Activated CD4-positive, alpha-beta T cell treated with anti-CD3 and anti-CD28 coated beads, Interleukin-2, amount 10 ng/mL, durations not matched to agents 24 days and 14 days (primary cell): ENCODE results near the gene RCCD1. TPM values are rescaled to one million over a fixed set of nuclear protein-coding genes. Genes with fewer than 3 reads are reported as not detected.
"Not testable (repeated sequence)": the region's sequence is repeated elsewhere in the genome, so short reads cannot be mapped to it uniquely, and the experiment has no call there.

Source experiments
- DNase-seq: peaks from one replicate; pipeline ENCODE4 v3.0.0; 2022
- H3K27ac Mint-ChIP-seq: one replicate; pipeline ENCODE4 v1.8.0; 2022; ENCODE audit warnings: mild to moderate bottlenecking, mixed read lengths
- H3K27me3 Mint-ChIP-seq: one replicate; pipeline ENCODE4 v1.8.0; 2022; ENCODE audit warnings: mixed read lengths
- H3K36me3 Mint-ChIP-seq: one replicate; pipeline ENCODE4 v1.8.0; 2022; ENCODE audit warnings: low read depth, mild to moderate bottlenecking, mixed read lengths
- H3K4me1 Mint-ChIP-seq: one replicate; pipeline ENCODE4 v1.8.0; 2021; ENCODE audit warnings: mixed read lengths
- H3K4me3 Mint-ChIP-seq: one replicate; pipeline ENCODE4 v1.8.0; 2022; ENCODE audit warnings: mild to moderate bottlenecking, moderate library complexity, mixed read lengths
- H3K9me3 Mint-ChIP-seq: one replicate; pipeline ENCODE4 v1.8.0; 2021; ENCODE audit warnings: mixed read lengths
- intact Hi-C: fragments of 100-400 bp; cut with micrococcal nuclease; formaldehyde crosslinking; loops from one replicate; pipeline ENCODE4 v1.15.1; 2023
- total RNA-seq: library from RNA; stranded (reverse); gene quantifications from 2 replicates; pipeline ENCODE4 v1.2.3, GENCODE V29; 2022

Gene RCCD1, protein sequence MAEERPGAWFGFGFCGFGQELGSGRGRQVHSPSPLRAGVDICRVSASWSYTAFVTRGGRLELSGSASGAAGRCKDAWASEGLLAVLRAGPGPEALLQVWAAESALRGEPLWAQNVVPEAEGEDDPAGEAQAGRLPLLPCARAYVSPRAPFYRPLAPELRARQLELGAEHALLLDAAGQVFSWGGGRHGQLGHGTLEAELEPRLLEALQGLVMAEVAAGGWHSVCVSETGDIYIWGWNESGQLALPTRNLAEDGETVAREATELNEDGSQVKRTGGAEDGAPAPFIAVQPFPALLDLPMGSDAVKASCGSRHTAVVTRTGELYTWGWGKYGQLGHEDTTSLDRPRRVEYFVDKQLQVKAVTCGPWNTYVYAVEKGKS
- total RNA-seq: 28.0 and 32.3 TPM in 2 replicates

DNA sequence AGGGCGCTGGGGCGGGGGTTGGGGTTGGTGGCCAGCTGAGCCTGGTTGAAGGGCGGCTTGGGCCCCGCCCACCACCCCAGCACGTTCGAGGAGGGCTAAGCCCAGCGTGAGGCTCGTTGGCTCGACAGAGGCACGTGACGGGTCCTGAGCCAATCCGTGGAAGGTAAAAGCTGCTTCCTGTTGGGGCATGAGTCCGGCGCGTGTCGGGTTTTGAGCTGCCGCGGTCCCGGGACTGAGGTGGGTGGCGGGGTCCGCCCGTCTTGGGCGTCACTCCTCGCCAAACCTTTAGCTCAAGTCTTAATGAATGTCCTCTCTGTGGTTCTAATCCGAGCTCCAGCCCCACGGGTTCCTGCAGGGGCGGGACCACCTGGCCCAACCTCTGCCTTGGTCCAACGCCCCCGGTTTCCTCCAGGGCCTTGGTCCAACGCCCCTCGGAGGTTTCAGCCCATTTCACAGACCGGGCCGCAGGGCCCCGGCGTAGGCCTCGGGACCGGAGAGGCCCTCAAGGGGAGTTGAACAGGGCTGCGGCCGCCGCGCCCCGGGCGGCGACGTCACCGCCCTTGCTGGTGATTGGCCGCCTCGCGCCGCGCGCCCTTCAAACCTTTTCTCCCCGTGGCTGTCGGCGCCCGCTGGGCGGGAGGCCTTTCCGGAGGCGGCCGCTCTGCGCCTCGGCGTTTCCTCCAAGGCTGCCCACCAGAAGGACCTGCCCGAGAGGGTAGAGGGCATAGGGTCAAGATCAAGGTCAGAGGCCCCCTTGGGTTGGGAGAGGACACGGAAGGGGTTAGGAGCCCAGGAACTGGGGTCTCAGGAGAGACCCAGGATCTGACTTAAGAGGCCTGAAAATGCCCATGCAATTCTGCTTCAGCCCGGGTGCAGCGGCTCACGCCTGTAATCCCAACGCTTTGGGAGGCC is at the start of gene RCCD1:
Gene RCCD1, plus strand, starts transcription at position 173 of the 912 bp plus-strand sequence. CDS start 1,851 bp downstream, outside the sequence.
- intact Hi-C loops: loop anchor here (1.0 to 5.0 kb wide), 4 partner anchors 20 to 317 kb away; partner anchors contain the start of genes PRC1, UNC45A and VPS33B
- peaks cover 40% of the 10 kb centered on the region for H3K36me3 Mint-ChIP-seq

DNA sequence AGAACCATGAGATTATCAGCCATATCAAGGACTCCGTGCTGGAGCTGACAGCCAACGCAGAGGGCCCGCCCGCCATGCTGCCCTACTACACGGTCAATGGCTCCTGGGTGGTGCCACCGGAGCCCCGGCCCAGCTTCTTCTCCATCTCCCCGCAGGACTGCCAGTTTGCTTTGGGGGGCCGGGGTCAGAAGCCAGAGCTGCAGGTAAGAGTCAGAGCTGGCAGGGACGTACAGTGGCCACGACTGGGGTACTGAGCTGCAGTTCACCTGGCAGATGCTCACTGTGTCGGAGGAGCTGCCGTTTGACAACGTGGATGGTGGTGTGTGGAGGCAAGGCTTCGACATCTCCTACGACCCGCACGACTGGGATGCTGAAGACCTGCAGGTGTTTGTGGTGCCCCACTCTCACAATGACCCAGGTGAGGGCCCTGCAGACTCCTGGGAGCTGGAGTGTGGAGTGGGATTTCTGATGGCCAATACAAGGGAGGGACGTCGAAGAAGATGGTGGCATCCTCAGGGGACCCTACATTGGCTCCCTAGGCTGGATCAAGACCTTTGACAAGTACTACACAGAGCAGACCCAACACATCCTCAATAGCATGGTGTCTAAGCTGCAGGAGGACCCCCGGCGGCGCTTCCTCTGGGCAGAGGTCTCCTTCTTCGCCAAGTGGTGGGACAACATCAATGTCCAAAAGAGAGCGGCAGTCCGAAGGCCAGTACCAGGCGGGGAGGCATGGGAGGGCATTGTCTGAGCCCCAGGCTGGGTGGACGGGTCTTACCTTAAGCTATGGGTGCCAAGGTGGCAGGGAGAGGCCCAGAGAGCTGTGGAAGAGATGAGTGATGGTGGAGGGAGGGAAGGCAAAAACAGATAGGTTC is 49.1 kb upstream of the RCCD1 start:
- no peak for DNase-seq
- Mint-ChIP-seq H3K27ac (peak overlapping the region; percentile 0), H3K4me1 (peaks cover 26% of the 10 kb centered on the region), H3K4me3 (peak overlapping the region; percentile 51), H3K9me3 (no peaks in the 10 kb centered on the region), H3K36me3 (peaks cover 43% of the 10 kb centered on the region), H3K27me3 (no peaks in the 10 kb centered on the region)
- intact Hi-C loops: no loop called here

More for the DNA sequence above, at the start of gene RCCD1:
- Mint-ChIP-seq H3K4me1 (peaks cover 15% of the 10 kb centered on the region), H3K27ac (peak within 1 kb of the TSS; percentile 98), H3K9me3 (no peaks in the 10 kb centered on the region), H3K4me3 (peak within 1 kb of the TSS; percentile 92), H3K27me3 (no peaks in the 10 kb centered on the region)
- DNase-seq: peak; percentile 98

DNA sequence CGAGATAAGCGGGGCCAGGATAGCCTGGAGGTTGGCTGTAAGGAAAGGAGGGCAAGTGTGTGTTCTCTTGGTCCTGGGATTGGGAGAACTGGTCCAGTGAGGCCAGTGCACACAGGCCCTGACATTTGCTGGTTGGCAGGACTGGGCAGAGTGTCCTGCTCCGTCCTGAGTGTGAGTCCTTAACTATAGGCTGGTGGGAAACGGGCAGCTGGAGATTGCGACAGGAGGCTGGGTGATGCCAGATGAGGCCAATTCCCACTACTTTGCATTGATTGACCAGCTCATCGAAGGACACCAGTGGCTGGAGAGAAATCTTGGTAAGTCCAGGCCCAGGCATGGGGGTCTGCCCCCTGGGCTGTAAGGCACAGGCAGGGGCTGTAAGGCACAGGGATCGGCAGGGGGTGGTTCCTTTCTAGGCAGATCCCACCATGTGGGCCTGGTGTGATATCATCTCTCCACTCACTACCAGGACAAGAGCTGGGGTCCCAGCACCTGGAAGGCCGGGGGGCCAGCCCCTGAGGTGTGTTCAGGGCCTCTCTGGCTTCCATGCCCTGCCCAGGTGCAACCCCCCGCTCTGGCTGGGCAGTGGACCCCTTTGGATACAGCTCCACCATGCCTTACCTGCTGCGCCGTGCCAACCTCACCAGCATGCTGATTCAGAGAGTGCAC is 48.4 kb upstream of the RCCD1 start:
- intact Hi-C loops: no loop called here
- H3K27ac Mint-ChIP-seq: peak overlapping the region; percentile 0

DNA sequence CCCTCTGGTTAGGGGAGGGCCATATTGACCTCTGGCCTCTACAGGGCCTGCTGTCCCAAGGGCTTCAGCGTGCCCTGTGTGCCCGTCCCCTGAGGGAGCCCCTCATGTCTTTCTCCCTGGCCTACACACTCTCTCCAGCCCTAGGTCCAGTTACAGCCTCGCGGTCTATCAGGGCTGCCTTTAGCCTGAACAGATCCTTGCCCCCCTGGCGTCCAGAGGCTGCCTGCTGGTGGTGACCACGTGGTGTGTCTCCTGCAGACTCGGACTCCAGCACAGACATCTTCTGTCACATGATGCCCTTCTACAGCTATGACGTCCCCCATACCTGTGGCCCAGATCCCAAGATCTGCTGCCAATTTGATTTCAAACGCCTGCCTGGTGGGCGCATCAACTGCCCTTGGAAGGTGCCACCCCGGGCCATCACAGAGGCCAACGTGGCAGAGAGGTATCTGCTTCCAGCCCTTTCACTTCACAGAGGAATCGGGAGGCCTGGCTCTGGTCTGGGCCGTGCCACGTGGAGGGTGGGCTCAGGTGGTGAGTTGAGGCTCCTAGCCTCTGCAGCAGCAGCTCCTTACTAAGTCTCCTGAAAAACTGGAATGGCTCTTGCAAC is 47.5 kb upstream of the RCCD1 start:
- no peaks in the 10 kb centered on the region for H3K27me3 Mint-ChIP-seq
- H3K36me3 Mint-ChIP-seq: peaks cover 56% of the 10 kb centered on the region
- H3K4me1 Mint-ChIP-seq: peaks cover 15% of the 10 kb centered on the region
- H3K27ac Mint-ChIP-seq: no peak overlapping the region
- no peak for DNase-seq
- H3K9me3 Mint-ChIP-seq: no peaks in the 10 kb centered on the region
- no peak overlapping the region for H3K4me3 Mint-ChIP-seq
- intact Hi-C loops: no loop called here

More for the DNA sequence above, 48.4 kb upstream of the RCCD1 start:
- no peak for DNase-seq
- Mint-ChIP-seq H3K27me3 (no peaks in the 10 kb centered on the region), H3K9me3 (no peaks in the 10 kb centered on the region), H3K4me3 (no peak overlapping the region), H3K4me1 (peaks cover 23% of the 10 kb centered on the region), H3K36me3 (peaks cover 50% of the 10 kb centered on the region)

DNA sequence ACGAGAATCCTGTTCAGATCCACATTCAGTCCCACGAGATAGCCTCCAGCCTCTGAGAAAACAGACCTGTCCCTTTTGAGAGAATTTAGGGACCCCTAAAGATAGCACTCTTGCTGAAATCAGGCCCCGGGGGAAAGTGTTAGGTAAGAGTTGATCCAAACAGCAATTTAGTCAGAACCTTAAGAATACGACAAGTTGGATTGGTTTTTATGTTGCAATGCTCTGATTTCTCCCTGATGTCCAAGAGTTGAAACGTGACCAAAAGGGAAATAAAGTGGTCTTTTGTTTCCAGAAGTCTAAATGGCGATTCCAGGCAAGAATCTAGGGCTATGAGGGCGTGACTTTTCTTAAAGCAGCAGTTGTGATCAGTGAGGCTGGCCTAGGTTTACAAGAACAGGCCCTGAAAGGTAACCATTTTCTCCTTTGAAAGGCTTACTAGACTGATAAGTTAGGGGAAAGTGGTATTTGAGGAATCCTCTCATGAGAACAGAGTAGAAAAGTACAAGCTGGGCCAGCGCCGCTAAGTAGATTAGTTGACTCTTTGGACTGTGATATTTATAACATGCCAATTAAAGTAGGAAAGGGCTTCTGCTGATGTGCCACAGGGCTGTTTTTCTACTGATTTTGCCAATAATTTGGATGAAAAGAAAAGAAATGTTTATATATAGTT is 46.7 kb upstream of the RCCD1 start:
- Mint-ChIP-seq H3K36me3 (peaks cover 62% of the 10 kb centered on the region), H3K4me1 (peaks cover 14% of the 10 kb centered on the region), H3K27me3 (no peaks in the 10 kb centered on the region), H3K9me3 (no peaks in the 10 kb centered on the region), H3K4me3 (no peak overlapping the region), H3K27ac (no peak overlapping the region)
- intact Hi-C loops: no loop called here
- DNase-seq: no peak

DNA sequence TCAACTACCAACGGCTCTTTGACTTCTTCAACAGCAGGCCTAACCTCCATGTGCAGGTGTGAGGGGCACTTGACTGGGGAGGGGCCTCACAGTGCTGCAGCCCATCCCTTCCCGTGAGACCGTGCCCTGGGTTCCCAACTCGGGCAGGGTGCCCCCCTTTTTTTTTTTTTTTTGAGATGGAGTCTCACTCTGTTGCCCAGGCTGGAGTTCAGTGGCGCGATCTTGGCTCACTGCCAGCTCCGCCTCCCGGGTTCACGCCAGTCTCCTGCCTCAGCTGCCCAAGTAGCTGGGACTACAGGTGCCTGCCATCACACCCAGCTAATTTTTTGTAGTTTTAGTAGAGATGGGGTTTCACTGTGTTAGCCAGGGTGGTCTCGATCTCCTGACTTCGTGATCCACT is 45.2 kb upstream of the RCCD1 start:
- H3K4me1 Mint-ChIP-seq, DNase-seq, H3K27ac Mint-ChIP-seq, H3K27me3 Mint-ChIP-seq, intact Hi-C loops, H3K9me3 Mint-ChIP-seq, H3K4me3 Mint-ChIP-seq: not testable (repeated sequence)
- peaks cover 74% of the 10 kb centered on the region for H3K36me3 Mint-ChIP-seq

DNA sequence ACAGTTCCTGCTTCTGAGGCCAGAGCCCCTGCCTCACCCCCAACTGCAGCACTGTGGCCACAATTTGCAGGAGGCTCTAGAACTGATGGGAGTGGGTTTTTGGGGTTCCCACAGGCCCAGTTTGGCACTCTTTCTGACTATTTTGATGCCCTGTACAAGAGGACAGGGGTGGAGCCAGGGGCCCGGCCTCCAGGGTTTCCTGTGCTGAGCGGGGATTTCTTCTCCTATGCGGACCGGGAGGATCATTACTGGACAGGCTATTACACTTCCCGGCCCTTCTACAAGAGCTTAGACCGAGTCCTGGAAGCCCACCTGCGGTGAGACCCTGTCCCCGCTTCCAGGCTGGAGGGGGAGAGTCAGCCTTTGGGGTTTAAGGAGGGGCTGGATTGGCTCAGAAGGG is 44.7 kb upstream of the RCCD1 start:
- intact Hi-C loops: no loop called here
- no peaks in the 10 kb centered on the region for H3K27me3 Mint-ChIP-seq
- no peak overlapping the region for H3K27ac Mint-ChIP-seq
- no peaks in the 10 kb centered on the region for H3K9me3 Mint-ChIP-seq
- peaks cover 76% of the 10 kb centered on the region for H3K36me3 Mint-ChIP-seq
- DNase-seq: no peak
- no peak overlapping the region for H3K4me3 Mint-ChIP-seq
- peaks cover 9% of the 10 kb centered on the region for H3K4me1 Mint-ChIP-seq

DNA sequence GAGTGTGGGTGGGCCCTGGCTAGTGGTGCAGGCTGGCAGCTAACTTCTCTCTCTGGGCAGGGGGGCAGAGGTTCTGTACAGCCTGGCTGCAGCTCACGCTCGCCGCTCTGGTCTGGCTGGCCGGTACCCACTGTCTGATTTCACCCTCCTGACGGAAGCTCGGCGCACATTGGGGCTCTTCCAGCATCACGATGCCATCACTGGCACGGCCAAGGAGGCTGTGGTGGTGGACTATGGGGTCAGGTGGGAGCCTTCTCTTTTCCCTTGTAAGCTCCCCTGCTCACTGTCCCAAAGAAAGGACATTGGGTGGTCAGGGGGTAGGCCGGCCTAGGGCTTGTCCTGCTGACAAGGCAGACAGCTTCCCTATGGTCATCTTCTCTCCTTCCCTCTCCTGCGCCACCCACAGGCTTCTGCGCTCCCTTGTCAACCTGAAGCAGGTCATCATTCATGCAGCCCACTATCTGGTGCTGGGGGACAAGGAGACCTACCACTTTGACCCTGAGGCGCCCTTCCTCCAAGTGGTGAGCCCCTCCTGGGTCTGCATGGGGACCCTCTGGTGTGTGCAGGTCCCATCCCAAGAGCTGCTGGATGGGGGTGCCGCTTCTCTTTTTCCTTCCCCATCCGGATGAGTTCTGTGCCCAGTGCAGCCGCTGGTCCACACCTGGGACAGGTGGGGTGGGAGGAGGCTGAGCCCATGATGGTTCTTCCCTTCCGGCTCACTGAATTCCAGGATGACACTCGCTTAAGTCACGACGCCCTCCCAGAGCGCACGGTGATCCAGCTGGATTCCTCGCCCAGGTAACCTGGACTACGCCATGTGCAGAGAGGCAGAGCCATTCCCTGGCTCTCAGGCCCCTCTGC is 44.0 kb upstream of the RCCD1 start:
- Mint-ChIP-seq H3K4me1 (peaks cover 5% of the 10 kb centered on the region), H3K9me3 (no peaks in the 10 kb centered on the region), H3K27ac (no peak overlapping the region), H3K27me3 (no peaks in the 10 kb centered on the region), H3K36me3 (peaks cover 76% of the 10 kb centered on the region), H3K4me3 (no peak overlapping the region)
- intact Hi-C loops: no loop called here
- no peak for DNase-seq

DNA sequence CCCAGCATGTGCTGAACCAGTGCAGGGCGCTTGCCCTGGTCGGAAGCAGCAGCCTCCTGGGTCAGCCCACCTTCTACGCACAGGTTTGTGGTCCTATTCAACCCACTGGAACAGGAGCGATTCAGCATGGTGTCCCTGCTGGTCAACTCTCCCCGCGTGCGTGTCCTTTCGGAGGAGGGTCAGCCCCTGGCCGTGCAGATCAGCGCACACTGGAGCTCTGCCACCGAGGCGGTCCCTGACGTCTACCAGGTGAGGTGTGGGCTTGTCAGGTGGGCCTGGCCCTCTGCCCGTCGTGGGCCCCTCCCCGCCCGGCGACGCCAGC is 43.4 kb upstream of the RCCD1 start:
- intact Hi-C loops: no loop called here
- no peaks in the 10 kb centered on the region for H3K27me3 Mint-ChIP-seq
- H3K4me3 Mint-ChIP-seq: no peak overlapping the region
- H3K9me3 Mint-ChIP-seq: no peaks in the 10 kb centered on the region
- H3K36me3 Mint-ChIP-seq: peaks cover 76% of the 10 kb centered on the region
- no peak for DNase-seq
- H3K27ac Mint-ChIP-seq: no peak overlapping the region
- peaks cover 2% of the 10 kb centered on the region for H3K4me1 Mint-ChIP-seq

DNA sequence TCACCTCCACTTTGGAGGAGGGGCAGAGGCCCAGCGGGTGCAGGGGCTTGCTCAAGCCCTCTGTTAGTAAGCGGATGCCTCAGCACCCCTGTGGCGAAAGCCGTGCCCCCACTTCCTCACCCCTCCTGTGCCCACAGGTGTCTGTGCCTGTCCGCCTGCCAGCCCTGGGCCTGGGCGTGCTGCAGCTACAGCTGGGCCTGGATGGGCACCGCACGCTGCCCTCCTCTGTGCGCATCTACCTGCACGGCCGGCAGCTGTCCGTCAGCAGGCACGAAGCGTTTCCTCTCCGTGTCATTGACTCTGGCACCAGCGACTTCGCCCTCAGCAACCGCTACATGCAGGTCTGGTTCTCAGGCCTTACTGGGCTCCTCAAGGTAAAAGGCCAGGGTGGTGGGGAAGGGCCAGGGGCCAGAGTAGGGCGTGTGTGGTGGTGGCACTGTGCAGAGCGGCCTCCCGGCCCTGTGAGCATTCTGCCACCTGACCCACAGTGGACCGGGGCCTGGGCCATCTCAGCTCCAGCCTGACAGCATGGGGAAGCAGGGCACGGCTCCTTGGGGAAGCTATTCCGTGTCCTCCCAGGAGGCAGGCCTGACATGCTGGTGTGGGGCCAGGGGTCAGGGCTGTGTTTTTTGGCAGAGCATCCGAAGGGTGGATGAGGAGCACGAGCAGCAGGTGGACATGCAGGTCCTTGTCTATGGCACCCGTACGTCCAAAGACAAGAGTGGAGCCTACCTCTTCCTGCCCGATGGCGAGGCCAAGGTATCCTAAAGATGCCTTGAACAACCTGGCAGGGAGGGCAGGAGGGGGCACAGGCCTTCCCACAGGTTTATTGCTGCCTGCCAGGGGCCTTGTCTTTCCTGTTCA is 42.5 kb upstream of the RCCD1 start:
- Mint-ChIP-seq H3K4me3 (no peak overlapping the region), H3K27ac (no peak overlapping the region), H3K36me3 (peaks cover 78% of the 10 kb centered on the region), H3K9me3 (no peaks in the 10 kb centered on the region), H3K27me3 (no peaks in the 10 kb centered on the region), H3K4me1 (no peaks in the 10 kb centered on the region)
- intact Hi-C loops: no loop called here
- DNase-seq: no peak

DNA sequence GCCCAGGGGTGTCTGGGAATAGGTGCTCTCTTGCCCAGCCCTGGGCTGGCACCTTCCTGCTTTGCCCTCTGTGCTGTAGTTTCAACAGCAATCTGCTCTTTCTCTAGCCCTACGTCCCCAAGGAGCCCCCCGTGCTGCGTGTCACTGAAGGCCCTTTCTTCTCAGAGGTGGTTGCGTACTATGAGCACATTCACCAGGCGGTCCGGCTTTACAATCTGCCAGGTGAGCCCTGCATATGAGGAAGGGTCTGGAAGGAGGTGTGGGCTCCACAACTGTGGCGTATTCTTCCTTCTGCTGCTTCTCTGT is 42.0 kb upstream of the RCCD1 start:
- Mint-ChIP-seq H3K27me3 (no peaks in the 10 kb centered on the region), H3K36me3 (peaks cover 78% of the 10 kb centered on the region), H3K9me3 (no peaks in the 10 kb centered on the region), H3K4me1 (no peaks in the 10 kb centered on the region), H3K27ac (no peak overlapping the region), H3K4me3 (no peak overlapping the region)
- no peak for DNase-seq
- intact Hi-C loops: no loop called here
